ENCODE measurements around the gene GPR34. TPM values are rescaled to one million over a fixed set of nuclear protein-coding genes. Genes with fewer than 3 reads are reported as not detected.

GPR34 gene
- total and polyA plus RNA-seq, 2 of the 4 experiments (the other 2 are of a cell fraction) = not detected

GRCh38 chrX:41661366-41662095 is 27.2 kb upstream of the GPR34 start (continued):
- no peak for TF ChIP-seq RFX5 (IDR thresholded peaks at IDR 0.05; ENCODE audit: low read depth, low read length)

- no peak overlapping the region for H3K4me2 ChIP-seq (ENCODE audit: low read depth, low read length)
- no CpG with 5 or more reads among the region's 2 CpGs for WGBS, 2 experiments (ENCODE audit: extremely low coverage in 2 of 2, insufficient read length in 1 of 2)
- BruUV-seq (replicated peaks) = no TSS peak
- TF ChIP-seq CHD1 (IDR thresholded peaks at IDR 0.05; ENCODE audit: low read depth, low read length) = no peak
- TF ChIP-seq, protein P1, sequence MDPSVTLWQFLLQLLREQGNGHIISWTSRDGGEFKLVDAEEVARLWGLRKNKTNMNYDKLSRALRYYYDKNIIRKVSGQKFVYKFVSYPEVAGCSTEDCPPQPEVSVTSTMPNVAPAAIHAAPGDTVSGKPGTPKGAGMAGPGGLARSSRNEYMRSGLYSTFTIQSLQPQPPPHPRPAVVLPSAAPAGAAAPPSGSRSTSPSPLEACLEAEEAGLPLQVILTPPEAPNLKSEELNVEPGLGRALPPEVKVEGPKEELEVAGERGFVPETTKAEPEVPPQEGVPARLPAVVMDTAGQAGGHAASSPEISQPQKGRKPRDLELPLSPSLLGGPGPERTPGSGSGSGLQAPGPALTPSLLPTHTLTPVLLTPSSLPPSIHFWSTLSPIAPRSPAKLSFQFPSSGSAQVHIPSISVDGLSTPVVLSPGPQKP (IDR thresholded peaks at IDR 0.05; ENCODE audit: borderline replicate concordance, low read depth, low read length) = no peak
- no peak for TF ChIP-seq NFE2L2 (IDR thresholded peaks at IDR 0.05; ENCODE audit: low read depth, low read length)
- no peak for TF ChIP-seq CEBPB (IDR thresholded peaks at IDR 0.05; ENCODE audit: low read depth, low read length)
- no peak for TF ChIP-seq BHLHE40 (IDR thresholded peaks at IDR 0.05; ENCODE audit: low read depth, low read length)
- TF ChIP-seq FOS (IDR thresholded peaks at IDR 0.05; ENCODE audit: low read depth, low read length) = no peak
- no peak for TF ChIP-seq MAFK (IDR thresholded peaks at IDR 0.05; ENCODE audit: low read depth, low read length)
- TF ChIP-seq MXI1 (IDR thresholded peaks at IDR 0.05; ENCODE audit: borderline replicate concordance, low read depth, low read length) = no peak
- no peak for TF ChIP-seq SMC3 (IDR thresholded peaks at IDR 0.05; ENCODE audit: low read depth, low read length)
- TF ChIP-seq RAD21 (IDR thresholded peaks at IDR 0.05; ENCODE audit: low read length) = no peak
- TF ChIP-seq CTCF (conservative IDR thresholded peaks at IDR 0.05; ENCODE audit: low read depth, low read length) = no peak
- no peak for TF ChIP-seq RFX5 (IDR thresholded peaks at IDR 0.05; ENCODE audit: low read depth, low read length)
- no peak for TF ChIP-seq POLR2A (IDR thresholded peaks at IDR 0.05; ENCODE audit: low read depth, low read length)
- no peak for TF ChIP-seq MAZ (IDR thresholded peaks at IDR 0.05; ENCODE audit: borderline replicate concordance, low read depth, low read length)
- no peak for TF ChIP-seq RCOR1 (IDR thresholded peaks at IDR 0.05; ENCODE audit: insufficient replicate concordance, low read length)
Observed at GRCh38 chrX:41664375-41664901, 24.3 kb upstream of the GPR34 start.

More at GRCh38 chrX:41664375-41664901, 24.3 kb upstream of the GPR34 start:
- ChIA-PET CTCF (no interaction called here), POLR2A (ENCODE audit: unreplicated experiment) (no interaction called here)
- Histone ChIP-seq H3K9me1 (ENCODE audit: insufficient read depth, low read length) (no peaks in the 10 kb centered on the region), H4K91ac (ENCODE audit: insufficient read depth, low read depth, low read length) (no peak overlapping the region), H2BK15ac (ENCODE audit: low read depth, low read length) (no peak overlapping the region), H3K18ac (ENCODE audit: low read depth, low read length) (no peak overlapping the region), H3K56ac (ENCODE audit: extremely low read depth, insufficient read depth, low read length) (no peak overlapping the region), H4K20me1 (ENCODE audit: insufficient read depth, low read length) (no peaks in the 10 kb centered on the region), H3K79me1 (ENCODE audit: low read depth in 1 of 2, low read length in 2 of 2) (no peaks in the 10 kb centered on the region), H3K9ac (ENCODE audit: low read depth, low read length) (no peak overlapping the region), H3K27ac (ENCODE audit: insufficient read depth, low read length) (no peak overlapping the region), H2BK20ac (ENCODE audit: low read depth, low read length) (no peak overlapping the region), H3K4me3 (ENCODE audit: insufficient read depth, low read depth, low read length) (no peak overlapping the region), H3K36me3 (ENCODE audit: control insufficient read depth, insufficient read depth, low read length) (0 out of 2 replicates have a peak, but pooled peaks cover 2% of the 10 kb centered on the region), H3K4ac (ENCODE audit: low read depth, low read length) (no peak overlapping the region), H3K14ac (replicated peaks; ENCODE audit: low read depth, low read length) (no peak overlapping the region), H3K9me3 (ENCODE audit: control insufficient read depth, insufficient read depth, low read length) (no peaks in the 10 kb centered on the region), H2BK120ac (ENCODE audit: low read depth, low read length) (no peak overlapping the region), H3K23ac (ENCODE audit: low read depth, low read length) (no peak overlapping the region), H2BK5ac (ENCODE audit: low read depth, low read length, poor library complexity, severe bottlenecking) (no peak overlapping the region), H4K8ac (ENCODE audit: low read depth in 2 of 2, low read length in 2 of 2) (no peak overlapping the region), H2AK9ac (replicated peaks; ENCODE audit: low read depth, low read length, poor library complexity) (no peak overlapping the region), H3K4me1 (ENCODE audit: control insufficient read depth, insufficient read depth, low read length) (peaks cover 2% of the 10 kb centered on the region; the same call in 1 of the 2 replicates), H4K5ac (ENCODE audit: low read depth, low read length) (no peak overlapping the region), H3K27me3 (ENCODE audit: control insufficient read depth, insufficient read depth, low read length) (no peaks in the 10 kb centered on the region), H2AFZ (replicated peaks; ENCODE audit: low read length, poor library complexity) (no peak overlapping the region), H2AK5ac (ENCODE audit: low read depth, low read length) (no peak overlapping the region)
- no peak for DNase-seq
- in situ Hi-C loops (cut with MboI; ENCODE audit: low sequenced_read_pairs) (no loop called here), dilution Hi-C loops (cut with HindIII; ENCODE audit: low sequenced_read_pairs, unreplicated experiment) (no loop called here), intact Hi-C loops (cut with micrococcal nuclease) (no loop called here)
- ATAC-seq (ENCODE audit: low read depth) = 0 out of 2 replicates have a peak, but pooled peaks have one; percentile 17
